Measurements from ENCODE around the gene GCN1.

DNA sequence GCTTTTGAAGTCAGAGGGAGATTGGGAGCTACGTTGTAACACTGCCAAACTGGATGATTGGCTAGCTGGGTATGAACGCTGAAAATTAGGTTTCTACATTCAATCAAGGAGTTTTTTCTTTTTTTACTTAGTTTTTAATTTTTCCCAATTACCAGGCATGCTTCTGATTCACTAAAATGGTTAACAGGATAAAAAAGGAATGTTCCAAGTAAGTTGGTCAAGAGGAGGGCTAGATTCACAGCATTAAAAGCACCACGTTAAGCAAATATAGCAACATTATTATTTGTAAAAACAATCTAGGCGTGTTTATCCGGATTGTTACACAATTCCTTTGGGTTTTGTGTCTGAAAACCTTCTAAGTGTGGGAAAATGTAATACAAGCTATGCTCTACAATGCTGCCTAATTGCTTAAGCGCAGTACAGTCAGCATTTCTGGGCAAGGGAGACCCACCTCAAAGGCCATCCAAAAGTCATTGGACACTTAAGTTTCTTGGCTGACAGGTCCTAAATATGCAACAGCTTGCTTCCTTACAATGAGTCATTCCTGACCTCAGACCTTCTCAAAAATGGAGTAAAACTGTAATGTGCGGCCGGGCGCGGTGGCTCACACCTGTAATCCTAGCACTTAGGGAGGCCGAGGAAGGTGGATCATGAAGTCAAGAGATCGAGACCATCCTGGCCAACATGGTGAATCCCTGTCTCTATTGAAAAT, 5.2 kb upstream of the GCN1 start:
- TF ChIP-seq POLR2A (IDR thresholded peaks at IDR 0.05), result no peak
- TF ChIP-seq, protein P1, sequence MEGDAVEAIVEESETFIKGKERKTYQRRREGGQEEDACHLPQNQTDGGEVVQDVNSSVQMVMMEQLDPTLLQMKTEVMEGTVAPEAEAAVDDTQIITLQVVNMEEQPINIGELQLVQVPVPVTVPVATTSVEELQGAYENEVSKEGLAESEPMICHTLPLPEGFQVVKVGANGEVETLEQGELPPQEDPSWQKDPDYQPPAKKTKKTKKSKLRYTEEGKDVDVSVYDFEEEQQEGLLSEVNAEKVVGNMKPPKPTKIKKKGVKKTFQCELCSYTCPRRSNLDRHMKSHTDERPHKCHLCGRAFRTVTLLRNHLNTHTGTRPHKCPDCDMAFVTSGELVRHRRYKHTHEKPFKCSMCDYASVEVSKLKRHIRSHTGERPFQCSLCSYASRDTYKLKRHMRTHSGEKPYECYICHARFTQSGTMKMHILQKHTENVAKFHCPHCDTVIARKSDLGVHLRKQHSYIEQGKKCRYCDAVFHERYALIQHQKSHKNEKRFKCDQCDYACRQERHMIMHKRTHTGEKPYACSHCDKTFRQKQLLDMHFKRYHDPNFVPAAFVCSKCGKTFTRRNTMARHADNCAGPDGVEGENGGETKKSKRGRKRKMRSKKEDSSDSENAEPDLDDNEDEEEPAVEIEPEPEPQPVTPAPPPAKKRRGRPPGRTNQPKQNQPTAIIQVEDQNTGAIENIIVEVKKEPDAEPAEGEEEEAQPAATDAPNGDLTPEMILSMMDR (IDR thresholded peaks at IDR 0.05), result no peak
